ENCODE results near the gene YBEY.

YBEY gene

GRCh38 chr21:46334351-46335140, 48.4 kb downstream of the YBEY start:
- DNase-seq: no peak

- DNase-seq: no peak
Observed at GRCh38 chr21:46336603-46337002, 50.5 kb downstream of the YBEY start.

- DNase-seq: no peak
Observed at GRCh38 chr21:46340998-46341397, 54.9 kb downstream of the YBEY start.

GRCh38 chr21:46344219-46344915, 58.2 kb downstream of the YBEY start:
- no peak for DNase-seq

- no peak for DNase-seq
Observed at GRCh38 chr21:46345861-46346260, 59.7 kb downstream of the YBEY start.

GRCh38 chr21:46346296-46347202, 60.4 kb downstream of the YBEY start:
- no peak for DNase-seq

- no peak for DNase-seq
Observed at GRCh38 chr21:46347203-46347550, 61.0 kb downstream of the YBEY start.

All from stimulated activated CD4-positive, alpha-beta T cell treated with anti-CD3 and anti-CD28 coated beads, Interleukin-15, amount 100 ng/mL, for 24 hours (primary cell).